ENCODE measurements around the gene WDR91. TPM values are rescaled to one million over a fixed set of nuclear protein-coding genes. Genes with fewer than 3 reads are reported as not detected.
"Not testable (repeated sequence)": the region's sequence is repeated elsewhere in the genome, so short reads cannot be mapped to it uniquely, and the experiment has no call there.

Gene WDR91
- total RNA-seq, 5 donors from 2014 or later (not counting 1 experiment from before 2014, with no cell fraction given): 28.1 to 41.2 (median 37.6) TPM

- not testable (repeated sequence) for H3K9me3 Mint-ChIP-seq; H3K27me3 ChIP-seq (replicated peaks in 1 of 2; ENCODE audit: control insufficient read depth in 2 of 2, extremely low read depth in 1 of 2, insufficient read depth in 2 of 2, low read length in 1 of 2); H3K9me3 ChIP-seq; H3K27ac Mint-ChIP-seq; H3K4me3 ChIP-seq (ENCODE audit: control insufficient read depth in 1 of 2, extremely low read depth in 1 of 2, low read length in 1 of 2); H3K27me3 Mint-ChIP-seq; H3K27ac ChIP-seq (ENCODE audit: low read length); H3K36me3 ChIP-seq (ENCODE audit: control insufficient read depth in 2 of 2, extremely low read depth in 1 of 2, insufficient read depth in 1 of 2, low read length in 1 of 2); H3K4me3 Mint-ChIP-seq; ATAC-seq (replicated peaks in 1 of 4); DNase-seq
- Mint-ChIP-seq H3K4me1 (peaks cover 25 to 26% (median 25%) of the 10 kb centered on the region in 3 donors), H3K36me3 (peaks cover 10% of the 10 kb centered on the region)
- POLR2A ChIA-PET: interaction anchor here in 1 of 2 donors (0.6 kb wide), 1 partner anchor 98 kb away, joined by 4 read pairs; no protein-coding TSS in a partner anchor
- peaks cover 7 to 25% of the 10 kb centered on the region in 2 experiments for H3K4me1 ChIP-seq (ENCODE audit: control insufficient read depth in 1 of 2, extremely low read depth in 1 of 2, insufficient read depth in 2 of 2, low read length in 2 of 2)
- 90% methylated on average over 2 of the region's 4 CpGs for WGBS (ENCODE audit: insufficient coverage)
- CTCF ChIA-PET: interaction anchor here in 1 of 2 donors (2.3 kb wide), 1 partner anchor 188 kb away, joined by 7 read pairs; the partner anchor contains the start of gene AGBL3
Observed at GRCh38 chr7:135173916-135174315, 37.4 kb downstream of the WDR91 start.

GRCh38 chr7:135171581-135172291 lies 39.6 kb downstream of the WDR91 start:
- H3K9me3 ChIP-seq; H3K4me3 ChIP-seq (ENCODE audit: control insufficient read depth in 1 of 2, extremely low read depth in 1 of 2, low read length in 1 of 2); DNase-seq; H3K27me3 Mint-ChIP-seq; H3K9me3 Mint-ChIP-seq; H3K27me3 ChIP-seq (replicated peaks in 1 of 2; ENCODE audit: control insufficient read depth in 2 of 2, extremely low read depth in 1 of 2, insufficient read depth in 2 of 2, low read length in 1 of 2); H3K27ac ChIP-seq (ENCODE audit: low read length); ATAC-seq (replicated peaks in 1 of 4): not testable (repeated sequence)
- Histone ChIP-seq H3K36me3 (ENCODE audit: control insufficient read depth in 2 of 2, extremely low read depth in 1 of 2, insufficient read depth in 1 of 2, low read length in 1 of 2) (peaks cover 12 to 13% of the 10 kb centered on the region in 2 donors), H3K4me1 (ENCODE audit: control insufficient read depth in 1 of 2, extremely low read depth in 1 of 2, insufficient read depth in 2 of 2, low read length in 2 of 2) (peaks cover 10 to 46% of the 10 kb centered on the region in 2 experiments)
- H3K4me3 Mint-ChIP-seq: peak overlapping the region; percentile 68 to 85 (median 85)
- ChIA-PET CTCF (interaction anchor here (0.6 to 4.3 kb wide), 11 partner anchors 7 to 537 kb away, joined by 3 to 19 read pairs (median 5); partner anchors contain the start of genes AGBL3 (in 2 of the 2), TMEM140 (in 2 of the 2), BPGM (in 1 of the 2) and WDR91 (in 1 of the 2)), POLR2A (interaction anchor here (0.7 to 3.0 kb wide), 2 partner anchors 24 to 90 kb away, joined by 3 to 26 read pairs; partner anchors contain the start of gene TMEM140 (in 1 of the 2))
- H3K27ac Mint-ChIP-seq: peak overlapping the region; percentile 93 to 96
- peaks cover 20% of the 10 kb centered on the region for H3K36me3 Mint-ChIP-seq
- H3K4me1 Mint-ChIP-seq: peaks cover 45 to 48% (median 46%) of the 10 kb centered on the region in 3 donors
- WGBS (ENCODE audit: insufficient coverage): 90% methylated on average over 16 of the region's 19 CpGs

GRCh38 chr7:135170998-135171481 lies 40.3 kb downstream of the WDR91 start:
- peaks cover 52 to 53% (median 53%) of the 10 kb centered on the region in 3 donors for H3K4me1 Mint-ChIP-seq
- CTCF ChIA-PET: interaction anchor here (0.6 to 4.3 kb wide), 15 partner anchors 8 to 1892 kb away, joined by 3 to 19 read pairs (median 5); partner anchors contain the start of genes AGBL3 (in 2 of the 2), TMEM140 (in 2 of the 2), BPGM (in 1 of the 2) and WDR91 (in 1 of the 2)
- POLR2A ChIA-PET: interaction anchor here (0.7 to 3.0 kb wide), 3 partner anchors 23 to 525 kb away, joined by 3 to 26 read pairs (median 5); partner anchors contain the start of genes BPGM (in 1 of the 2) and TMEM140 (in 1 of the 2)
- peaks cover 24% of the 10 kb centered on the region for H3K36me3 Mint-ChIP-seq
- no CpG with 5 or more reads among the region's 12 CpGs for WGBS (ENCODE audit: insufficient coverage)
- H3K9me3 ChIP-seq; ATAC-seq (replicated peaks in 1 of 4); H3K27me3 Mint-ChIP-seq; DNase-seq; H3K9me3 Mint-ChIP-seq; H3K27me3 ChIP-seq (replicated peaks in 1 of 2; ENCODE audit: control insufficient read depth in 2 of 2, extremely low read depth in 1 of 2, insufficient read depth in 2 of 2, low read length in 1 of 2): not testable (repeated sequence)
- Histone ChIP-seq H3K4me1 (ENCODE audit: control insufficient read depth in 1 of 2, extremely low read depth in 1 of 2, insufficient read depth in 2 of 2, low read length in 2 of 2) (peaks cover 10 to 53% of the 10 kb centered on the region in 2 experiments), H3K27ac (ENCODE audit: low read length) (peak overlapping the region; percentile 98), H3K4me3 (ENCODE audit: control insufficient read depth in 1 of 2, extremely low read depth in 1 of 2, low read length in 1 of 2) (peak overlapping the region; percentile 73 to 89), H3K36me3 (ENCODE audit: control insufficient read depth in 2 of 2, extremely low read depth in 1 of 2, insufficient read depth in 1 of 2, low read length in 1 of 2) (peaks cover 15 to 19% of the 10 kb centered on the region in 2 donors)
- H3K4me3 Mint-ChIP-seq: peak overlapping the region; percentile 83 to 85 (median 85)
- H3K27ac Mint-ChIP-seq: peak overlapping the region; percentile 93 to 96

GRCh38 chr7:135170274-135170997 lies 40.9 kb downstream of the WDR91 start, which contains the start of gene CYREN:
CYREN (minus strand) TSS chr7:135170707; CDS start chr7:135168922, 1,785 bp downstream.
- Mint-ChIP-seq H3K36me3 (peaks cover 30% of the 10 kb centered on the region), H3K27ac (peak within 1 kb of the TSS; percentile 96 to 97), H3K4me1 (peaks cover 55 to 59% (median 59%) of the 10 kb centered on the region in 3 donors)

GRCh38 chr7:135169964-135170273 lies 41.4 kb downstream of the WDR91 start:
- Histone ChIP-seq H3K9me3 (no peaks in the 10 kb centered on the region), H3K4me3 (ENCODE audit: control insufficient read depth in 1 of 2, extremely low read depth in 1 of 2, low read length in 1 of 2) (peak overlapping the region; percentile 73 to 89), H3K27me3 (replicated peaks in 1 of 2; ENCODE audit: control insufficient read depth in 2 of 2, extremely low read depth in 1 of 2, insufficient read depth in 2 of 2, low read length in 1 of 2) (no peaks in the 10 kb centered on the region), H3K4me1 (ENCODE audit: control insufficient read depth in 1 of 2, extremely low read depth in 1 of 2, insufficient read depth in 2 of 2, low read length in 2 of 2) (peaks cover 10 to 54% of the 10 kb centered on the region in 2 experiments), H3K27ac (ENCODE audit: low read length) (peak overlapping the region; percentile 98), H3K36me3 (ENCODE audit: control insufficient read depth in 2 of 2, extremely low read depth in 1 of 2, insufficient read depth in 1 of 2, low read length in 1 of 2) (peaks cover 19 to 30% of the 10 kb centered on the region in 2 donors)
- Mint-ChIP-seq H3K27ac (peak overlapping the region; percentile 96 to 97), H3K27me3 (no peaks in the 10 kb centered on the region), H3K4me3 (peak overlapping the region; percentile 85 to 89 (median 85)), H3K36me3 (peaks cover 35% of the 10 kb centered on the region), H3K4me1 (peaks cover 58 to 65% (median 65%) of the 10 kb centered on the region in 3 donors), H3K9me3 (no peaks in the 10 kb centered on the region)
- DNase-seq (peak in 4 of 35 experiments; percentile 14 to 35 (median 24)), ATAC-seq (replicated peaks in 1 of 4) (peak in 3 of 4 experiments; percentile 3 to 10 (median 3))
- 2% methylated on average over 17 of the region's 17 CpGs for WGBS (ENCODE audit: insufficient coverage)
- ChIA-PET POLR2A (interaction anchor here (0.6 to 3.0 kb wide), 2 partner anchors 15 to 22 kb away, joined by 4 to 26 read pairs; partner anchors contain the start of gene TMEM140 (in 1 of the 2)), CTCF (interaction anchor here (0.5 to 4.3 kb wide), 15 partner anchors 9 to 978 kb away, joined by 3 to 21 read pairs (median 4); partner anchors contain the start of genes AGBL3 (in 2 of the 2), TMEM140 (in 2 of the 2) and BPGM (in 1 of the 2))

More at GRCh38 chr7:135170274-135170997, 40.9 kb downstream of the WDR91 start, which contains the start of gene CYREN:
- ATAC-seq (replicated peaks in 1 of 4): peak; percentile 83 to 85 (median 84)
- Mint-ChIP-seq H3K27me3 (no peaks in the 10 kb centered on the region), H3K9me3 (no peaks in the 10 kb centered on the region), H3K4me3 (peak within 1 kb of the TSS; percentile 85 to 89 (median 85))
- H3K9me3 ChIP-seq: no peaks in the 10 kb centered on the region
- H3K27me3 ChIP-seq (replicated peaks in 1 of 2; ENCODE audit: control insufficient read depth in 2 of 2, extremely low read depth in 1 of 2, insufficient read depth in 2 of 2, low read length in 1 of 2): no peaks in the 10 kb centered on the region
- ChIA-PET CTCF (interaction anchor here (0.6 to 4.3 kb wide), 14 partner anchors 8 to 1891 kb away, joined by 3 to 21 read pairs (median 5); partner anchors contain the start of genes AGBL3 (in 2 of the 2), TMEM140 (in 2 of the 2) and BPGM (in 1 of the 2)), POLR2A (interaction anchor here (0.6 to 3.0 kb wide), 3 partner anchors 14 to 524 kb away, joined by 4 to 26 read pairs (median 5); partner anchors contain the start of genes BPGM (in 1 of the 2) and TMEM140 (in 1 of the 2))
- peak within 1 kb of the TSS; percentile 98 for H3K27ac ChIP-seq (ENCODE audit: low read length)
- H3K36me3 ChIP-seq (ENCODE audit: control insufficient read depth in 2 of 2, extremely low read depth in 1 of 2, insufficient read depth in 1 of 2, low read length in 1 of 2): peaks cover 19 to 25% of the 10 kb centered on the region in 2 donors
- peak within 1 kb of the TSS; percentile 73 to 89 for H3K4me3 ChIP-seq (ENCODE audit: control insufficient read depth in 1 of 2, extremely low read depth in 1 of 2, low read length in 1 of 2)
- WGBS (ENCODE audit: insufficient coverage): under 1% methylated on average over 77 of the region's 77 CpGs
- peaks cover 10 to 54% of the 10 kb centered on the region in 2 experiments for H3K4me1 ChIP-seq (ENCODE audit: control insufficient read depth in 1 of 2, extremely low read depth in 1 of 2, insufficient read depth in 2 of 2, low read length in 2 of 2)
- peak; percentile 71 to 93 (median 85) for DNase-seq

Data from T-cell (primary cell).